ENCODE data around the gene GPR42.

DNA sequence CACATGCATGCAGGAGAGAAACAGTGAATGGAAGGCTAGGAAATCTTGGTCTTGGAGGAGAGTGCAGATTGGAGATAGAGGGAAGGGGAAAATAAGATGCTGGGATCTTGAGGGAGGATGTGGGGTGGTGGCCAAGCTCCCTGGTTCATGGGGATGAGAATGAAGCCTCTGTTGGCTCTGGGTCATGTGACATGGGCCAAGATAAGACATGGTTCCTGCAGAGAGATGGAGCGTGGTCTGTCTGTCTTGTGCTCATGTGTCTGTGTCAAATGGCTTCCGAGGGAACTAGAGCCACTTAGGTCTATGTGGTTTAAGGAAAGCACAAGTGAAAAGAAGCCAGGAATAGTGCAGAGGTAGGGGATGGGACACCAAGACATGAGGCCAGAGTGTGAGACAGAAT, 46.4 kb downstream of the GPR42 start:
- TF ChIP-seq ZNF274 (IDR thresholded peaks at IDR 0.05; ENCODE audit: low read depth, low read length) (no peak), YY1 (IDR thresholded peaks at IDR 0.05; ENCODE audit: insufficient read depth, insufficient read length) (no peak)

Measured in NT2/D1 (cell line).